ENCODE measurements around the gene SLC17A9.

SLC17A9 gene

DNA sequence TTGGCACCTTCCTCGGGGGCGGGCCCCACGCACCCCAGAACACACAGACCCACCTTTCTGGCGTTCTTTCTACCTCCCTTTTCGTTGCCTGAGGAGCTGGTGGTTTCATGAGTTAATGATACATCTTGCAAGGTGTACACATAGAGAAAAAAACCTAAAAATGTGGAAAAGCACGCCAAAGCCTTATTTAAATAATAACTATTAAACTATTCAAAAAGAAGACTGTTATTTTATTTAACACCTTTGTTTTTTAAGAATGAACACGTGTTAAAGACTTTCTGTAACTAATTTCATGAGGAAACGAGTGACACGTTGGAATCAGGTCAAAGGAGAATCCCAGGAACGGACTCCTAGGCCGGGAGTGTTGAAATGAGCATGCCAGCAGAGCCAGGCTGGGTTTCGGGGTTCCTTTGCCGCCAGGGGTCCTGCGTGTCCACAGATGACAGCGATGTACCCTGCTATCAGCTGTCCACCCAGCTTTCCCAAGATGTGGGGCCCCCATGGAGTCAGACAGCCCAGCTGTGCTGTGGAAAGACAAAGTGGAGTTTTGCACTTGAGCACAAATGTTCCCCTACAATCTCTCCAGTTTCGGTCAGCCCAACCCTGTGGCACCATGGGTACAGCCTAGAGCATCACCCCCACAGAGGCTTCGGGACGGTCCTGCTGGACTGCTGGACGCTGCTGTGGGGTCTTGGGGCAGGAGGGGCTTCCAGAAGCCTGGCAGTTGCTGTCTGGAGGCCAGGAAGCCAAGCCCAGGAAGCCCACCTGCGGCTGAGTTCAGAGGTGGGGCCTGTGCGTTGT, 16.1 kb downstream of the SLC17A9 start:
- no peak for DNase-seq

DNA sequence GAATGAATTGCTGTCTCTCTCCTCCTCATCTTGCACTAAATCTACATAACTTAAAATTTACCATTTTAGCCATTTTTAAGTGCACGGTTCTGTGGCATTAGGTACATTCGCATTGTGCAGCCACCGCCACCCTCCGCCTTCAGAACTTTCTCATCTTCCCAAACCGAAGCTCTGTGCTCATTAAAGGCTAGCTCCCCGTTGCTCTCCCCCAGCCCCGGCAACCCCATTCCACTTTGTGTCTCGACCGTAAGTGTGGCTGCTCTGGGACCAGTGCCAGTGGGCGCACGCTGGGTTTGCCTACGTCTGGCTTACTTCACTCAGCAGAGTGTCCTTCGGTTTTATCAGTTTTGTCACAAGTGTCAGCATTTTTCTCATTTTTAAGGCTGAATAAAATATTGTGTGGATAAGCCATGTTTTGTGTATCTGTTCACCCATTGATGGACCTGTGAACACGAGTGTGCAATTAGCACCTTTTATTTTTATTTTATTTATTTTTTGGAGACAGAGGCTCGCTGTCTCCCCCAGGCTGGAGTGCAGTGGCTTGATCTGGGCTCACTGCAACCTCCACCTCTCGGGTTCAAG, 16.8 kb downstream of the SLC17A9 start:
- no peak for DNase-seq

DNA sequence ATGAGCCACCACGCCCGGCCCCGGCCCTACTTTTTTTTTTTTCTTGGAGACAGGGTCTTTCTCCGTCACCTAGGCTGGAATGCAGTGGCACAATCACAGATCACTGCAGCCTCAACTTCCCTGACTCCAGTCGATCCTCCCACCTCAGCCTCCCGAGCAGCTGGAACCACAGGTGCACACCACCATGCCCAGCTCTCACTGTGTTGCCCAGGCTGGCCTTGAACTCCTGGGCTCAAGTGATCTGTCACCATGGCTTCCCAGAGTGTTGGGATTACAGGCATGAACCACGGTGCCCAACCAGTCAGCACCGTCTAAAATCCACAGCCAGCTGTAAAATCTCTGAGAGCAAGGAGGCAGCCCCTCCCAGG, 17.4 kb downstream of the SLC17A9 start:
- no peak for DNase-seq

DNA sequence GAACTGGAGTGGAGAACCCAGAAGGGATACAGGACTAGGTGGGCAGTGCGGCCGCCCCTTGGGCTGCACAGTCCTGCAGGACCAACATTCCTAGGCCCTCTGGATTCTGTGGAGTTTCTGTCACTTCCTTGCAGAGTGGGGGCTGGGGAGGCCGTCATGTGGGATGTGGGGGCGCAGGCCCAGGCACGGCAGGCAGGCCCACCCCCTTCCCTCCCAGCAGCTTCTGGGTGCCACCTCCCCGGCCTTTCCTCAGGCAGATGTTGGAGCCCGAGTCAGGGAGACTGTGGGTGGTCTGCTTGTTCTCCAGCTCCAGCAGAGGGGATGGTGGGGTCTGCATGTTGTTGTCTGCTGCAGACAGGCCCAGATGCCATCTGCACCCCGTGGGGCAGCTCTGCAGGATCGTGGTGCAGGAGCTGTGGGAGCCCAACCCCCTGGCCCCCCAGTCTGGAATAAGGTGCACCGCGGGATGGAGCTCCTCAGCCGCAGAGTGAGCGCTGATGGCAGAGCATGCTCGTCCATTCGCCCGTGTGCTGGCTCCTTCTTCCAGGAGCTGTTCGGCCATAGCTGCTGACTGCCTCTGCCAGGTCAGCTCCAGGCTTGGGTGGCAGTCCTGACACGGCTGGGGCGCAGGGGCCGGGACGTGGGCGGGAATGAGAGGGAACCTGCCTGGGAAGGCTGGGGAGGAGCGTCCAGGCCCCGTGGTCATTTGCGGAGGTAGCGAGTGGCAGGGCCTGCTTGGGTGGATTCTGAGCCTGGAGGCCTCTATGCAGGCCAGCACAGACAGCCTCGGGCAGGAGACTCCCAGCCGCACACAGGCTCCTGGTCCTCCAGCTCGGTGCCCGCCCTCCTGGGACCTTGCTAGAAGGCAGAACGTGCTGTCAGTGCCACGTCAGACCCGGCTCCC, 18.1 kb downstream of the SLC17A9 start:
- DNase-seq = no peak

DNA sequence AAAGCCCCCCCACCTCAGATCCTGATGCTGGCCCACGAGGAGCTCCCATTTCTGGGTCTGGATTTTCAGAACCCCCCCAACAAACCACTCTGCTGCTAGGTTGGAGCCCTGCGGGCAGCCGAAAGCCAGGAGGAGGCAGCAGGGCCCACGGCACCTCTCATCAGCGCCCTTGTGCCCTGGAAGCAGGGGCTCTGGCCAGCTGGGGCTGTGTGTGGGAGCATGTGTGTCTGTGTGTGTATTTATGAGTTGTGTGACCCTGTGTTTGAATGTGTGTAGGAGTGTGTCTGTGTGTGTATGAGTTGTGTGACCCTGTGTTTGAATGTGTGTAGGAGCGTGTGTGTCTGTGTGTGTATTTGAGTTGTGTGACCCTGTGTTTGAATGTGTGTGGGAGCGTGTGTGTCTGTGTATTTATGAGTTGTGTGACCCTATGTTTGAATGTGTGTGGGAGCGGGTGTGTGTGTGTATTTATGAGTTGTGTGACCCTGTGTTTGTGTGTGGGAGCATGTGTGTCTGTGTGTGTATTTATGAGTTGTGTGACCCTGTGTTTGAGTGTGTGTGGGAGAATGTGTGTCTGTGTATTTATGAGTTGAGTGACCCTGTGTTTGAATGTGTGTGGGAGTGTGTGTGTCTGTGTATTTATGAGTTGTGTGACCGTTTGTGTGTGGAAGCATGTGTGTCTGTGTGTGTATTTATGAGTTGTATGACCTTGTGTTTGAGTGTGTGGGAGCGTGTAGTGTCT, 18.9 kb downstream of the SLC17A9 start:
- DNase-seq = no peak

DNA sequence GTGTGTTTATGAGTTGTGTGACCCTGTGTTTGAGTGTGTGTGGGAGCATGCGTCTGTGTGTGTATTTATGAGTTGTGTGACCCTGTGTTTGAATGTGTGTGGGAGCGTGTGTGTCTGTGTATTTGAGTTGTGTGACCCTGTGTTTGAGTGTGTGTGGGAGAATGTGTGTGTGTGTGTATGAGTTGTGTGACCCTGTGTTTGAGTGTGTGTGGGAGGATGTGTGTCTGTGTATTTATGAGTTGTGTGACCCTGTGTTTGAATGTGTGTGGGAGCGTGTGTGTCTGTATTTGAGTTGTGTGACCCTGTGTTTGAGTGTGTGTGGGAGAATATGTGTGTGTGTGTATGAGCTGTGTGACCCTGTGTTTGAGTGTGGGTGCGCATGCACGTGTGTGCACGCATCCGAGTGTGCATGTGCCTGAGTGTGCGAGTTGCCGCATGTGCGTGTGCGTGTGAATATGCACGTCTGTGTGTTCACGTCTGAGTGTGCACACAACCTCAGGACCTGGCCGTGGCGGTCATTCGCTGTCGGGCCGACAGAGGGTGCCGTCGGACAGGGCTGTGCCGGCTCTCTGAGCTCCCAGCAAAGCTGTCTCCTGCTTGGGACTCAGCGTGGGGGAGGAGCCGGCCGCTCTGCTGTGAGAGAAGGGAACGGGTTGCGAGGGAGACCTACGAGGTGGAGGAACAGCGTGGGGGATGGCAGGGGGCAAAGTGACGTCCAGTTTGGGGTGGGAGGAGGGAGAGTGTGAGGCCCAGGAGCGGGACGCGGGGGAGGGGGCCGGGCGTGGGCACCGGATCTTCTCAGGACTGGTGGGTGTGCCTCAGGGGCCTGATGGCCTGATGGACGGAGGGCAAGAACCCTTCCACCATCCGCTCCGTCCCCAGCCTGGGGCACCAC, 19.7 kb downstream of the SLC17A9 start:
- peak; percentile 65 to 81 (median 74) for DNase-seq

DNA sequence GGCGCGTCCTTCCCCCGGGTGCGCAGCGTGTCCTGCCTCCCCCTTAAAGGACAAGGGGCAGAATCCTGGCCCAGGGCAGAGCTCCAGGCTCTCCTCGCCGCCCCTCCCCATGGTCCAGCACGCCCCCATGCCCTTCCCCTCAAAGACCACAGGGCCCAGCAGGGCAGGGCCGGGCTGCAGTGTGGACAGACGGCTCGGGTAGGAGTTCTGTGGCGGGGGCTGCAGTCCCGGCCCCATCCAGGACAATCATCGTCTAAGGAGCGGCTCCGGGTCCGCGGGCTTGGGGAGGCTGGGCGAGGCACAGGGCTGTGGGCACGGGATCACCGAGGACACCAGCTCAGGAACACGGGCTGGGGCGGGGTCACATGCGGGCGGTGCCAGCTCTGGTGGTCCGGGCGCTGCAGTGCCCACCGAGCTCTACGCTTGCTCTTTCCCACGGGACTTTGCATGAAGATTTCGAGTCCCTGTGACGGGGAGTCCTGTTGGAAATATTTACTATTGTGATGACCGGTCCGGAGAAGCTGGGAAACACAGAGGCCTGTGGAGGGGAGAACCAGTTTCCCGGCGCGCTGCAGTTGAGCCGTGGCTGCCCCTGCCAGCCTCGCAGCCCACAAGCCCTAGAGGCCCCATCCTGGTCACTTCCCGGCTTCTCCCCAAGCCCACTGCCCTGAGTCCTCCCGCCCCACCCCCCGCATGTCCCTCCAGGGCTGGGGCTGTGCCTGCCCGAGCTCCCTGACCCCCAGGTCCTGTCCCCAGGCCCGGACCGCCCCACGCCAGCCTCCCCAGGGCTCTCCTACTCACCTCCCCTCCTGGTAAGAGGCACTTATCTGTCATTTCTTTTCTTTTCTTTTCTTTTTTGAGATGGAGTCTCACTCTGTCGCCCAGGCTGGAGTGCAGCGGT, 20.6 kb downstream of the SLC17A9 start:
- no peak for DNase-seq

DNA sequence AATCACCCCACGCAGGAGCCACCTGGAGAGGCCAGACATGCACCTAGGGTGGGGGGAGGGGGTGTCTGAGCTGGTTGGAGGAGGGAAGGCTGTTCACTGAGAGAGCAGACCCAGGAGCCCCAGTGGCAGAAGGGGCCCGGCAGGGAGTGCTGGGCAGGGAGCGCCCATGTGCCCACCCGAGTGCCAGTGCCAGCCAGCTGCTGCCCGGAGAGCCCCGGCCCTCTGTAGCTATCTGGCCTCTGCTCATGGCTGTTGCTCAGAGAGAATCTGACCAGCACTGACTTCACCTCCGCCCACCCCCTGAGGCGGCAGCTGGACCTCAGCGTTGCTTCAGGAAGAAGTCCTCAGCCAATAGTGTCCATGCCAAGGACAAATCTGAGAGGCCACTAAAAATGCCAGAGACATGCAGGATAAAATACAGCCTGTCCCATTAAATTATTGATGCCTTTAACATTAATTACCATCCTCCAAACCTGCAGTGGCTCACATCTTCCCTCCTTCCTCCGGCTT, 22.8 kb downstream of the SLC17A9 start:
- DNase-seq = no peak

DNA sequence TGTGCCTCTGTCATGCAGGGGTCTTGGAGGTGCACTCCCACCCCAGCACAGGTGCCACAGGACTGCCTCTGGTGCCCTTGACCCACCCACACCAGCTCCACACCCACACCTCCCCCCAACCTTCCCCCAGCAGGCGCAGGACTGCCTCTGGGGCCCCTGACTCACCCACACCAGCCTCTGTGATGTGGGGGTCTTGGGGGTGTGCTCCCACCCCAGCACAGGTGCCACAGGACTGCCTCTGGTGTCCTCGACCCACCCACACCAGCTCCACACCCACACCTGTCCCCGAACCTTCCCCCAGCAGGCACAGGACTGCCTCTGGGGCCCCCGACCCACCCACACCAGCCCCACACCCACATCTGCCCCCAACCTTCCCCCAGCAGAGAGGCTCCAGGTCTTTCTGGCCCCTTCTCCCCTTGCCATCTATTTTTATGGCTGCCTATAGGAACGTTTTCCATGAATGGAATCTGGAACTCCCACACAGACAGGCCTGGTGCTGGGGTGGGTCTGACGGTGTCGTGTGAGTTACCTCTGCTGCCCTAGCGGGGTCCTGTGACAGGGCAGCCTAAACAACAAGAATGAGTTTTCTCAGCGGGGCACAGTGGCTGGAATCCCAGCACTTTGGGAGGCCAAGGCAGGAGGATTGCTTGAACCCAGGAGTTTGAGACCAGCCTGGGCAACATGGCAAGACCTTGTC, 23.5 kb downstream of the SLC17A9 start:
- DNase-seq = no peak

DNA sequence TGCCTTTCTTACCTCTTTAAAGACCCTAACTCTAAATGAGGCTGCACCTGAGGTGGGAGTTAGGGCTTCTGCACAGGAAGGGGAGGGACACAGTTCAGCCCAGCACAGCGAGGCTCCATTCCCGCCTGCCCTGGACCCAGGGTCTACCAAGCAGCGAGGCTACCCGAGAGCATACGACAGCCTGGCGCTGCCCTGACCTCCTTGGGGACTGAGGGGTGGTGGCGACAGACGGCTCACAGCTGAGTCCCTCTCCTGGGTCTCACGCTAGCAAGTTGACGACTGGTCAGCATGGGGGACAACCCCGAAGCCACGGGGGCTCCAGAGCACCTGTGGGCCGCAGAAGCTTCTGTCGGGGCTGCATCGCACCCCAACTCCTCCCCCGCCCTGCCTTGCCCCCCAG, 24.4 kb downstream of the SLC17A9 start:
- DNase-seq = no peak

DNA sequence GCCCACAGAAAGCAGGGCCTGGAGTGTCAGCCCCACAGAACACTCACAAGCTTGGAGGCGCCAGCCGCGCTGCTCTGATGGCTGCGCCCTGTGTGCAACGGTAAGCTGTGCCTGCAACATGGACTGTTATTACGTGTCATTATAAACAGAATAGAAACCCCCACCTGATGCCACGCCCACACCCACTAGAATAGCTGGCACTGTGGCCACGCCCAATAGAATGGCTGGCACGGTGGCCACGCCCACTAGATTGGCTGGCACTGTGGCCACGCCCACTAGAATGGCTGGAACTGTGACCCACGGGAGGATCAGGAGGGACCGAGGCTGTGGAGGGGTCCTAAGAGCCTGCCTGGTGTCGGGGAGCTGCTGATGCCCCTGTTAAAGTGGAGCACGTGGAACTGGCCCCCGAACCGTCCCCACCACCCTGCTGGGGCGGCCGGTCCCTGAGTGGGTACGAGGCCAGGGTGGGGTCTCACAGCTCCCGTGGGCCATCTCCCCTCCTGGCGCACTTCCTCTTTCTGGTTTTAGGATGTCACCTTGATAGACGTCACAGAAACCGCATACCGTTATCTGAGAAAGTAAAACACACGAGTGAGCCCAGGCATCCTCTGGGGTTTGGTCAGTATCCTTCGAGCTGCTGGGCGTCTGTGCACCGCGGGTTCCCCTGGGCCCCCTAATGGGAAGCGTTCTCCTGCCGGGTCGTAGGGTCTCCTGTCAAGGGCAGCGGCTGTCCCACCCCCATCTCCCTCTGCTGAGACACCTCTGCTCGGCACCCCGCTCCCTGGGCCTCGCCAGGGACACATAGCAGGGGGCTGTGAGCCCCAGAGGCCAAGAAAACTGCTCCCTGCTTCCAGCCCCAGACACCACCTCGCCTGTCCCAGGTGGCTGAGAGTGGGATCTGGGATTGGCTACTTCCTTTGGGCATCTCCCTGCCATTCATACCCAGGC, 25.4 kb downstream of the SLC17A9 start:
- peak in 3 of 4 experiments; percentile 35 to 66 (median 47) for DNase-seq

DNA sequence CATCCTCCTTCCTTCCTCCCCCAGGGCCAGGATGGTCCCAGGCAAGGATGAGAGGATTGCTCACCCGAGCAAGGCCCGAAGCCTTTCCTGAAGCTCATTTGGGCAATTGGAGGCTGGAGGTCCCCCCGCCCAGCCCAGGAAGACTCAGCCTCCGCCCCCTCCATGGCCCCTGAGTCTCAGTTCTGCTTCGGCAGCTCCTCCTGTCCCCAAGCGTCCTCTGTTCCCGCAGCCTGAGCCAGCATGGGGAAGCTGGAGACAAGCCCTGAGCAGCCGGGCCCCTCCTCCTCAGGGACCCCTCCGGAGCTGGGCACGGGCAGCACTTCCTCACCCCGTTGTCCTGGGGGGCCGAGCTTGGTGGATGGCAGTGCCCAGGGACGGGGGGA, 26.0 kb downstream of the SLC17A9 start:
- no peak for DNase-seq

DNA sequence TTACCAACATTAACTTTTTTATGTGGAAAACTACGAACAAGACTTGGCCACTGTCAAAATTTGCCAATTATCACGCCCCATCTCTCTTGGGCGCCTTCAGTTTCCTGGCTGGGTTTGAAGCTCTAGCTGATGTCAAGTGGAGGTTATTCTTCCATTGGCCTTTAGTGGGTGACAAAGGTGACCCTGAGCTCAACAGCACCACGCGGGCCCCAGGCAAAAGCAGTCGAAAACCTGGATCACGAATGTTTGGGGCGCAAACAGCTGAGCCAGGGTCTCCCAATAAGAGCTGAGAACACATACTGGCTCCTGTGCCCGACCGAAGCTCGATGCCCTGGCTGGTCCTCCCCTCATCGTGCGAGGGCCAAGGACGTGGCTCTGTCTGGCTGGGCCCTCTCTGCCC, 26.8 kb downstream of the SLC17A9 start:
- no peak for DNase-seq

DNA sequence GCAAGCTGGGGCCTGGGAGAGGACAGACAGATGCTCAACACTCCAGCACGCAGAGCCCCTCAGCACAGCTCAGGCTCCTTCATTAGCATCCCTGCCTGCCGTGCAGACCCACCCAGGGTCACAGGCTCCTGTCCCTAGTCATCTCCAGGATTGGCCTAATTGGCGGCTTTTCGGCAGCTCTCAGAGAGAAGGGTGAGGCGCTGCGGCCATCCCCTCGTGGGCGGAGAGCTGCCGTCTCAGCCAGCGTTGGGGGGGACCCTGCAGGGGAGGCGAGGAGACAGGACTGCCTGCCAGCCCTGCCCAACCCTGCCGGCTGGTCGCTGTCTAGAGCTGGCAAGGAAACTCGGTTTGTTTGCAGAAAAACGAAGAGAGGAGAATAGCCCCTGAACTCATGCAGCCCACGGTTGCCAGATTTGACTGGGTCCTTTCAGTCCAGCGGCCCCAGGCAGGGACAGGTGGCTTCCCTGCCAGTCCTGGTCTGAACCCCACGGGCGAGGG, 27.4 kb downstream of the SLC17A9 start:
- DNase-seq = no peak

DNA sequence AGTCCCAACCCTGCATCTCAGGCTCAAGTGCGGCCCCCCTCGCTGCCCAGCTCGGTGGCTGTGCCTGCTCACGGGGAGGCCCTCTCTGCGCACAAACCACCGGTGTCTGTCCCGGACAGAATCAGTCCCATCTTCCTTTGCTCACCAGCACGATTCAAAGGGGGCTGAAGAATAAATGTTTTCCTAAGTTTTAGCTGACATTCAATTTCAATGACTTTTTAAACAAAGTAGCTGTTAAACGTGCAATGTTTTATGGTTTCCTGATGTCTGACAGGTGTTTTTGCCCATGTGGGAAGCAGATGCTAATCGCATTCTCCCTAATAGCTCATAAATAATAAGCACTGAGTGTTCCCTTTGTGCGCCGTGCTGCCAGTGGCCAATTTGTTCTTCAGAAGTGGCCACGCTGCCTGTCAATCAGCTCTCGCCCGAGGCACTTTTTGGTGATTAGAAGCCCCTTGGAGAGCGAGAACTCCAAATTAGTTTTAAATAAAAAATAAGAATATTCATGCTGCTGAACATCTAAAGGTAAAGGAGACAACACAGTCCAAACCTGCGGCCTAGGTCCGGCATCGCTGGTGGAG, 28.0 kb downstream of the SLC17A9 start:
- no peak for DNase-seq

DNA sequence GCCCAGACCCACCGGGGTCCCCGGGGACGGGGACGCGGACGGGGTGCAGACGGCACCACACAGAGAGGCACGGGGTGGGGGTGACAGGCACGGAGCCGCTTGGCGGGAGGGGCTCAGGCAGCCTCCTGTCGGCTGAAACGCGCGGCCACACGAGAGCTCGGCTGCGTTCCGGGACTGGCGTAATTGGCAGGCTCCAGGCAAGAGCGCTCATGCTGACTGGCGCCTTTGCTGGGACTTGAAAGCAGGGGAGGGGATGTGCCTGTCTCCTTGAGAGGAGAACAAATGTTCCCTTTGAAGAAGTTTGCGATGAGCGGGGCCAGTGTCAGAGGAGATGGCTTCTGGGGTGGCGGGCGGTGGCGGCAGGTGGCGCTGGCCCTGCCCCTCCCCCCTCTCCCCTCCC, 28.5 kb downstream of the SLC17A9 start:
- DNase-seq = peak in 2 of 4 experiments; percentile 33 to 46

DNA sequence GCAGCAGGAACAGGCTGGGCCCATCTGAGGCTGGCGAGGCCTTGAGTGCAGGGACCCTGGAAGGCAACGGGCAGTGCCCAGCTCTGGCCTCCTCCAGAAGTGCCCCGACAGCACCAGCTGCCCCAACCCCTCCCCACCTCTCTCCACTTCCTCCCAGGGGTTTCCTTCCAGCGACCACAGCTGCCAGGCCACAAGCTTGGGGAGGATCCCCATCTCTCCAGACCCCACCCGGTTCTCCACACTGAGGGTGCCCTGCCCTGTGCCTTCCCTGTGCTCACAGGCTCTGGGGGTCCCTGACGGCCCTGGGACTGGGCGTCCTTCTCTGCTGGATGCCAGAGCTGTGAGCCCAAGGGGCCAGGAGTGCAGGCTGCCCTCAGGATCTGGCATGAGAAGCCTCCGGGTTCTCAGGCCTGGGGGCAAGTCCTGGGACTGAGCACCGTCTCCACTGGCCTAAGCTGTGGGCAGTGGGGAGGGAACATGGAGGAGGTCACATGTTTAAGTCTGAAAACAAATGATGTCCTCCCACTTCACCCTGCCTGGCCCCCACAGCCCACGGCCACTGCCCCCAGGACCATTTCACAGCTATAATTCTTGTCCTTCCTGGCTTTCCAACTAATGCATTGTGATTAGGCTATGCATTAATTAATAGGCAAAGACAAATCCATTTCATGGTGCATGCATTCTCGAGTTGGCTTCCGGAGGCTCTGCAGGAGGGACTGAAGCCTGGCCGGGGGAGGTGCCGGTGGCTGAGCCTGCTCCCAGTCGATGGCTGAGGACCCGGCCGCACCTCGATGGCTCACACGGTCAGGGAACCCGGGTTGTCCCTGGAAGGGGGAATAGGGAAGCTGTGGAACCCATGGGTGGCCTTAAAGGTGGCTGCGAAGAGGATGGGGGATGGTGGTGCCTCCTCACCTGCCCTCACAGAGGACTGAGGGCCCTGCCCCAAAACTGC, 29.9 kb downstream of the SLC17A9 start:
- DNase-seq = no peak

Measured in activated naive CD4-positive, alpha-beta T cell (primary cell).